H9 (cell line): ENCODE results near the gene MCF2L. TPM values are rescaled to one million over a fixed set of nuclear protein-coding genes. Genes with fewer than 3 reads are reported as not detected.
A peak's percentile ranks its signal among the peaks of the same experiment; 100 is the strongest.

Source experiments
- DNase-seq: peaks from one replicate; pipeline ENCODE4 v3.0.0-alpha.2; 2017
- H2AFZ ChIP-seq: one replicate; pipeline ENCODE4 v1.6.1; 2013; ENCODE audit warnings: mild to moderate bottlenecking, low read length, control low read depth, moderate library complexity
- H2AK5ac ChIP-seq: 2 replicates; pipeline ENCODE4 v1.6.1; 2013; ENCODE audit warnings: low read length, control low read depth, mixed read lengths; ENCODE audit not compliant: insufficient read length
- H2BK120ac ChIP-seq: one replicate; pipeline ENCODE4 v1.6.1; 2013; ENCODE audit warnings: low read depth, mild to moderate bottlenecking, low read length, control low read depth, inconsistent platforms; ENCODE audit not compliant: poor library complexity, severe bottlenecking
- H2BK12ac ChIP-seq: 2 replicates; pipeline ENCODE4 v1.6.1; 2013; ENCODE audit warnings: low read length, control low read depth, mixed read lengths, low read depth; ENCODE audit not compliant: insufficient read length
- H2BK15ac ChIP-seq: 2 replicates; pipeline ENCODE4 v1.6.1; 2013; ENCODE audit warnings: low read depth, low read length, control low read depth
- H2BK20ac ChIP-seq: one replicate; pipeline ENCODE4 v1.6.1; 2013; ENCODE audit warnings: low read depth, mild to moderate bottlenecking, low read length, control low read depth, inconsistent platforms; ENCODE audit not compliant: poor library complexity, severe bottlenecking
- H2BK5ac ChIP-seq: 2 replicates; pipeline ENCODE4 v1.6.1; 2013; ENCODE audit warnings: low read length, control low read depth, mixed read lengths; ENCODE audit not compliant: insufficient read length
- H3K14ac ChIP-seq: 2 replicates; pipeline ENCODE4 v1.6.1; 2013; ENCODE audit warnings: low read length, control low read depth; ENCODE audit not compliant: insufficient read depth
- H3K18ac ChIP-seq: 2 replicates; pipeline ENCODE4 v1.6.1; 2013; ENCODE audit warnings: low read depth, mild to moderate bottlenecking, mixed read lengths, low read length, control low read depth; ENCODE audit not compliant: insufficient read length
- H3K23ac ChIP-seq: 2 replicates; pipeline ENCODE4 v1.6.1; 2013; ENCODE audit warnings: low read length, control low read depth, mixed read lengths, low read depth; ENCODE audit not compliant: insufficient read length
- H3K23me2 ChIP-seq: 2 replicates; pipeline ENCODE4 v1.6.1; 2013; ENCODE audit warnings: low read depth, mild to moderate bottlenecking, mixed read lengths, low read length, control low read depth; ENCODE audit not compliant: insufficient read length, poor library complexity, severe bottlenecking
- H3K27ac ChIP-seq: 2 replicates; pipeline ENCODE4 v1.5.1; 2013; ENCODE audit warnings: low read length, control low read depth, mixed read lengths, low read depth; ENCODE audit not compliant: insufficient read length
- H3K27me3 ChIP-seq: 2 replicates; pipeline ENCODE4 v1.6.1; 2013; ENCODE audit warnings: low read length, control low read depth, inconsistent platforms; ENCODE audit not compliant: insufficient read depth
- H3K4ac ChIP-seq: 2 replicates; pipeline ENCODE4 v1.6.1; 2013; ENCODE audit warnings: low read depth, mild to moderate bottlenecking, control low read depth, inconsistent platforms, low read length, moderate library complexity
- H3K4me1 ChIP-seq: 2 replicates; pipeline ENCODE4 v1.6.1; 2013; ENCODE audit warnings: low read length, control low read depth, inconsistent platforms; ENCODE audit not compliant: insufficient read depth
- H3K4me2 ChIP-seq: 2 replicates; pipeline ENCODE4 v1.6.1; 2013; ENCODE audit warnings: low read length, control low read depth, mixed read lengths; ENCODE audit not compliant: insufficient read length, insufficient read depth
- H3K56ac ChIP-seq: 2 replicates; pipeline ENCODE4 v1.6.1; 2013; ENCODE audit warnings: low read depth, mild to moderate bottlenecking, mixed read lengths, low read length, control low read depth; ENCODE audit not compliant: insufficient read length
- H3K79me1 ChIP-seq: 2 replicates; pipeline ENCODE4 v1.6.1; 2013; ENCODE audit warnings: low read depth, mild to moderate bottlenecking, moderate library complexity, low read length, control low read depth, inconsistent platforms; ENCODE audit not compliant: insufficient read depth, poor library complexity, severe bottlenecking
- H3K79me2 ChIP-seq: 2 replicates; pipeline ENCODE4 v1.6.1; 2013; ENCODE audit warnings: low read length, control low read depth, inconsistent platforms; ENCODE audit not compliant: insufficient read depth
- H3K9ac ChIP-seq: 2 replicates; pipeline ENCODE4 v1.6.1; 2013; ENCODE audit warnings: low read length, control low read depth, mixed read lengths; ENCODE audit not compliant: insufficient read length; ENCODE audit errors: extremely low read depth
- H3K9me3 ChIP-seq: one replicate; pipeline ENCODE4 v1.6.1; 2013; ENCODE audit warnings: low read depth, low read length, inconsistent platforms; ENCODE audit not compliant: control insufficient read depth
- H3T11ph ChIP-seq: one replicate; pipeline ENCODE4 v1.6.1; 2013; ENCODE audit warnings: mild to moderate bottlenecking, low read length, control low read depth, inconsistent platforms
- H4K20me1 ChIP-seq: one replicate; pipeline ENCODE4 v1.6.1; 2013; ENCODE audit not compliant: control insufficient read depth, insufficient read length, insufficient read depth
- H4K5ac ChIP-seq: 2 replicates; pipeline ENCODE4 v1.6.1; 2013; ENCODE audit warnings: low read depth, mild to moderate bottlenecking, mixed read lengths, low read length, control low read depth; ENCODE audit not compliant: insufficient read length
- H4K8ac ChIP-seq: replicated peaks from 2 replicates; pipeline ENCODE4 v1.6.1; 2013; ENCODE audit warnings: low read length, control low read depth, mixed read lengths, low read depth; ENCODE audit not compliant: insufficient read length
- H4K91ac ChIP-seq: 2 replicates; pipeline ENCODE4 v1.6.1; 2013; ENCODE audit warnings: low read depth, mild to moderate bottlenecking, moderate library complexity, mixed read lengths, low read length, control low read depth; ENCODE audit not compliant: insufficient read length
- H3K27ac Mint-ChIP-seq, 3 experiments: 2 replicates in 2 of 3; 3 replicates in 1 of 3; pipeline ENCODE4 v1.8.0; 2020 to 2021; ENCODE audit warnings: mixed read lengths in 3 of 3, mild to moderate bottlenecking in 1 of 3, moderate library complexity in 1 of 3
- H3K27me3 Mint-ChIP-seq: 2 replicates; pipeline ENCODE4 v1.8.0; 2021; ENCODE audit warnings: low read depth, mild to moderate bottlenecking, moderate library complexity, mixed read lengths
- H3K36me3 Mint-ChIP-seq, 3 experiments: 2 replicates in 2 of 3; 3 replicates in 1 of 3; pipeline ENCODE4 v1.8.0; 2020 to 2021; ENCODE audit warnings: low read depth in 3 of 3, mixed read lengths in 3 of 3; ENCODE audit not compliant: insufficient read depth in 1 of 3
- H3K4me1 Mint-ChIP-seq, 2 experiments: 2 replicates each; pipeline ENCODE4 v1.8.0; 2020; ENCODE audit warnings: mixed read lengths in 2 of 2
- H3K4me3 Mint-ChIP-seq, 2 experiments: 2 replicates in 1 of 2; 3 replicates in 1 of 2; pipeline ENCODE4 v1.8.0; 2020 to 2021; ENCODE audit warnings: mild to moderate bottlenecking in 2 of 2, mixed read lengths in 2 of 2, moderate library complexity in 1 of 2
- H3K9me3 Mint-ChIP-seq, 2 experiments: 2 replicates in 1 of 2; 3 replicates in 1 of 2; pipeline ENCODE4 v1.8.0; 2020; ENCODE audit warnings: mild to moderate bottlenecking in 2 of 2, mixed read lengths in 2 of 2, moderate library complexity in 1 of 2
- CTCF ChIP-seq: fragments of 200-600 bp; sonication (generic); conservative IDR thresholded peaks from 3 replicates; pipeline ENCODE4 v1.8.0; 2021; ENCODE audit warnings: antibody characterized with exemption, mild to moderate bottlenecking
- WGBS: extraction: QIAGEN DNeasy Blood & Tissue Kit; methylation state at CpG from one replicate; pipeline ENCODE4 v1.1.7; 2013; ENCODE audit warnings: missing lambda C conversion rate, low lambda C conversion rate, mixed read lengths; ENCODE audit not compliant: insufficient read length; ENCODE audit errors: extremely low coverage; 5-methylcytosine and 5-hydroxymethylcytosine counted together
- total RNA-seq: library from RNA; stranded (reverse); gene quantifications from 2 replicates; pipeline ENCODE4 v1.2.1, GENCODE V29; 2021

MCF2L gene
- total RNA-seq, 1 experiment from 2014 or later, result 18.5 TPM

- no peak overlapping the region for H2BK12ac ChIP-seq
- no peak overlapping the region for H2BK20ac ChIP-seq
- H2AK5ac ChIP-seq, result no peak overlapping the region
- H3K4ac ChIP-seq, result no peak overlapping the region
- H2AFZ ChIP-seq, result no peak overlapping the region
- Mint-ChIP-seq H3K27ac (no peak overlapping the region; a peak in 2 of 7 replicates), H3K4me1 (peaks cover 0 to 14% of the 10 kb centered on the region in 2 experiments; a peak in 3 of 4 replicates), H3K4me3 (peak overlapping the region in 1 of 2 experiments; percentile 10; a peak in 2 of 5 replicates), H3K36me3 (no peaks in the 10 kb centered on the region; a peak in 1 of 7 replicates), H3K9me3 (no peaks in the 10 kb centered on the region; a peak in 1 of 5 replicates), H3K27me3 (no peaks in the 10 kb centered on the region)
- WGBS, result 100% methylated on average over 5 of the region's 8 CpGs
- no peak overlapping the region for H3K27ac ChIP-seq
- H4K91ac ChIP-seq, result no peak overlapping the region
- H3T11ph ChIP-seq, result no peak overlapping the region
- no peak overlapping the region for H3K18ac ChIP-seq
- H4K20me1 ChIP-seq, result no peaks in the 10 kb centered on the region
- H3K4me1 ChIP-seq, result no peaks in the 10 kb centered on the region
- no peaks in the 10 kb centered on the region for H3K9me3 ChIP-seq
- DNase-seq, result no peak
- TF ChIP-seq CTCF, result no peak
- no peak overlapping the region for H3K4me2 ChIP-seq
- H3K23ac ChIP-seq, result peak overlapping the region; percentile 99
- H2BK15ac ChIP-seq, result no peak overlapping the region
- no peak overlapping the region for H3K9ac ChIP-seq
- H3K23me2 ChIP-seq, result no peaks in the 10 kb centered on the region
- H3K79me2 ChIP-seq, result no peaks in the 10 kb centered on the region
- H3K79me1 ChIP-seq, result no peaks in the 10 kb centered on the region
- no peak overlapping the region for H3K14ac ChIP-seq
- H4K8ac ChIP-seq, result no peak overlapping the region
- no peak overlapping the region for H2BK5ac ChIP-seq
- H3K56ac ChIP-seq, result no peak overlapping the region
- H2BK120ac ChIP-seq, result no peak overlapping the region
- no peak overlapping the region for H4K5ac ChIP-seq
- no peaks in the 10 kb centered on the region for H3K27me3 ChIP-seq
Measured at GRCh38 chr13:113049981-113050380, 81.0 kb downstream of the MCF2L start.
